Endothelial cell of umbilical vein (primary cell): Measurements from ENCODE around the gene KLRF1.

ENCODE experiments used
- FOS ChIP-seq: IDR thresholded peaks from 2 replicates; pipeline ENCODE4 v1.6.1; 2011; ENCODE audit warnings: mild to moderate bottlenecking, low read length, moderate library complexity, borderline replicate concordance; ENCODE audit not compliant: insufficient read depth
- POLR2A ChIP-seq: IDR thresholded peaks from 2 replicates; pipeline ENCODE4 v1.6.1; 2012; ENCODE audit warnings: low read depth, mild to moderate bottlenecking, control low read depth, low read length
- TF ChIP-seq, protein P1 (sequence below), 2 donors: IDR thresholded peaks; 1 replicate in 1 of 2; 2 replicates in 1 of 2; pipeline ENCODE4 v1.5.1; 2011; ENCODE audit warnings: low read length in 2 of 2, mild to moderate bottlenecking in 2 of 2, moderate library complexity in 2 of 2, control low read depth in 1 of 2, inconsistent platforms in 1 of 2, low read depth in 1 of 2; ENCODE audit not compliant: insufficient read depth in 1 of 2; ENCODE audit errors: extremely low read depth in 1 of 2

DNA sequence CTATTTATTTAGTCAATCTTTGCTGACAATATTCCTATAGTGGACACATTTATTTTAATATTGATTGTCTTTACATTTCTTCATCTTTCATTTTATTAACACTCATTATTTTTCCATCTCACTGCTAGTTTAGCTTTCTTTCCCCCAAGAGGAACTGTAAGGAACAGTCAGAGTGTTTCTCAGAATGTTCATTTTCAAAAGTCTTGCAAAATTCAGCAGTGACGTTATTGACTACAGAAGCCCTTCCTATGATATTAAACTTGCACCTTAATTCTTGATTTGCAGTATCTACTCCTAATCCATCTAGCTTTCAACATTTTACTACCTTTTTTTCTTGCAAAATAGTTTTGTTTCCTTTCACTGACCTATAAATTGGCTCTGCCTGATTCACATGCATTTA is 28.9 kb downstream of the KLRF1 start:
- TF ChIP-seq, protein P1, sequence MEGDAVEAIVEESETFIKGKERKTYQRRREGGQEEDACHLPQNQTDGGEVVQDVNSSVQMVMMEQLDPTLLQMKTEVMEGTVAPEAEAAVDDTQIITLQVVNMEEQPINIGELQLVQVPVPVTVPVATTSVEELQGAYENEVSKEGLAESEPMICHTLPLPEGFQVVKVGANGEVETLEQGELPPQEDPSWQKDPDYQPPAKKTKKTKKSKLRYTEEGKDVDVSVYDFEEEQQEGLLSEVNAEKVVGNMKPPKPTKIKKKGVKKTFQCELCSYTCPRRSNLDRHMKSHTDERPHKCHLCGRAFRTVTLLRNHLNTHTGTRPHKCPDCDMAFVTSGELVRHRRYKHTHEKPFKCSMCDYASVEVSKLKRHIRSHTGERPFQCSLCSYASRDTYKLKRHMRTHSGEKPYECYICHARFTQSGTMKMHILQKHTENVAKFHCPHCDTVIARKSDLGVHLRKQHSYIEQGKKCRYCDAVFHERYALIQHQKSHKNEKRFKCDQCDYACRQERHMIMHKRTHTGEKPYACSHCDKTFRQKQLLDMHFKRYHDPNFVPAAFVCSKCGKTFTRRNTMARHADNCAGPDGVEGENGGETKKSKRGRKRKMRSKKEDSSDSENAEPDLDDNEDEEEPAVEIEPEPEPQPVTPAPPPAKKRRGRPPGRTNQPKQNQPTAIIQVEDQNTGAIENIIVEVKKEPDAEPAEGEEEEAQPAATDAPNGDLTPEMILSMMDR (IDR thresholded peaks at IDR 0.05; ENCODE audit: extremely low read depth in 1 of 2, insufficient read depth in 1 of 2, low read depth in 1 of 2, low read length in 2 of 2), result no peak
- TF ChIP-seq POLR2A, result no peak
- TF ChIP-seq FOS, result no peak
